ENCODE data around the gene SCYGR2. TPM values are rescaled to one million over a fixed set of nuclear protein-coding genes. Genes with fewer than 3 reads are reported as not detected.

The SCYGR2 gene
- polyA plus RNA-seq, 1 of the 3 experiments (the other 2 are of a cell fraction) = not detected

DNA sequence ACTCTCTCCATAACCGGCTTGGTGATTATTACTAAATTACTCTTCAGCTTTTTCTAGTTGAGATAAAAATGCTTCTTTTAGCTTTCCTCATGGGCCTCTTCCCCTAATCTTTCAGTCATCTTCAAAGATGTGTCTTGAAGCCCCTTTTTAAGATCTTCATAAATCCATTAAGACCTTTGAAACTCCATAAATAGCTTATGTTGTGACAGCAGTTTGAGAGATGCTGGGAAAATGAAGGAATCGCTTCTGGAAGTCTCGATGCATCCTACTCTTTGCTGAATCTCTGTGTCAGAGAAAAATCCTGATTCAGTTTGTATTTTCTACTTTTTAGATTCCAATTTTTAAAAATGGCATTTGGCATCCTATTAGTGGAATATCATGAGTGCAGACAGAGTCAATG lies 31.6 kb downstream of the SCYGR2 start:
- no peaks in the 10 kb centered on the region for H3K79me2 ChIP-seq (ENCODE audit: insufficient read depth)
- H3K4me2 ChIP-seq = no peak overlapping the region
- no peak for DNase-seq
- H3F3A ChIP-seq (replicated peaks; ENCODE audit: insufficient read depth) = no peaks in the 10 kb centered on the region
- no peak overlapping the region for H3K27ac ChIP-seq (ENCODE audit: low read depth in 2 of 2, low read length in 1 of 2)
- WGBS (ENCODE audit: low lambda C conversion rate) = 88% methylated on average over 3 of the region's 3 CpGs
- no peak overlapping the region for H3K9ac ChIP-seq
- ChIA-PET POLR2A (no interaction called here), CTCF (no interaction called here)
- H3K9me2 ChIP-seq = no peaks in the 10 kb centered on the region
- H4K20me1 ChIP-seq (ENCODE audit: insufficient read depth) = no peaks in the 10 kb centered on the region
- no peaks in the 10 kb centered on the region for H3K9me3 ChIP-seq
- no peak for TF ChIP-seq YY1 (IDR thresholded peaks at IDR 0.05; ENCODE audit: low read depth)
- TF ChIP-seq EZH2phosphoT487 (IDR thresholded peaks at IDR 0.05; ENCODE audit: borderline replicate concordance, low read depth) = no peak
- TF ChIP-seq MEF2A (IDR thresholded peaks at IDR 0.05; ENCODE audit: borderline replicate concordance, low read depth) = no peak
- no peak for TF ChIP-seq RXRA (IDR thresholded peaks at IDR 0.05; ENCODE audit: borderline replicate concordance, low read depth)
- TF ChIP-seq NRF1 (IDR thresholded peaks at IDR 0.05; ENCODE audit: low read depth, low read length) = no peak
- TF ChIP-seq GATA2 (CRISPR knock-in tag; IDR thresholded peaks at IDR 0.05) = no peak
- TF ChIP-seq TCF12 (IDR thresholded peaks at IDR 0.05) = no peak
- TF ChIP-seq POLR2AphosphoS5 (IDR thresholded peaks at IDR 0.05; ENCODE audit: low read depth, low read length) = no peak
- TF ChIP-seq TEAD4 (IDR thresholded peaks at IDR 0.05; ENCODE audit: borderline replicate concordance, insufficient read depth) = no peak
- TF ChIP-seq MXI1 (IDR thresholded peaks at IDR 0.05; ENCODE audit: low read depth, low read length) = no peak
- TF ChIP-seq, protein P1, sequence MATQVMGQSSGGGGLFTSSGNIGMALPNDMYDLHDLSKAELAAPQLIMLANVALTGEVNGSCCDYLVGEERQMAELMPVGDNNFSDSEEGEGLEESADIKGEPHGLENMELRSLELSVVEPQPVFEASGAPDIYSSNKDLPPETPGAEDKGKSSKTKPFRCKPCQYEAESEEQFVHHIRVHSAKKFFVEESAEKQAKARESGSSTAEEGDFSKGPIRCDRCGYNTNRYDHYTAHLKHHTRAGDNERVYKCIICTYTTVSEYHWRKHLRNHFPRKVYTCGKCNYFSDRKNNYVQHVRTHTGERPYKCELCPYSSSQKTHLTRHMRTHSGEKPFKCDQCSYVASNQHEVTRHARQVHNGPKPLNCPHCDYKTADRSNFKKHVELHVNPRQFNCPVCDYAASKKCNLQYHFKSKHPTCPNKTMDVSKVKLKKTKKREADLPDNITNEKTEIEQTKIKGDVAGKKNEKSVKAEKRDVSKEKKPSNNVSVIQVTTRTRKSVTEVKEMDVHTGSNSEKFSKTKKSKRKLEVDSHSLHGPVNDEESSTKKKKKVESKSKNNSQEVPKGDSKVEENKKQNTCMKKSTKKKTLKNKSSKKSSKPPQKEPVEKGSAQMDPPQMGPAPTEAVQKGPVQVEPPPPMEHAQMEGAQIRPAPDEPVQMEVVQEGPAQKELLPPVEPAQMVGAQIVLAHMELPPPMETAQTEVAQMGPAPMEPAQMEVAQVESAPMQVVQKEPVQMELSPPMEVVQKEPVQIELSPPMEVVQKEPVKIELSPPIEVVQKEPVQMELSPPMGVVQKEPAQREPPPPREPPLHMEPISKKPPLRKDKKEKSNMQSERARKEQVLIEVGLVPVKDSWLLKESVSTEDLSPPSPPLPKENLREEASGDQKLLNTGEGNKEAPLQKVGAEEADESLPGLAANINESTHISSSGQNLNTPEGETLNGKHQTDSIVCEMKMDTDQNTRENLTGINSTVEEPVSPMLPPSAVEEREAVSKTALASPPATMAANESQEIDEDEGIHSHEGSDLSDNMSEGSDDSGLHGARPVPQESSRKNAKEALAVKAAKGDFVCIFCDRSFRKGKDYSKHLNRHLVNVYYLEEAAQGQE (IDR thresholded peaks at IDR 0.05; ENCODE audit: low read depth, low read length) = no peak
- no peak for TF ChIP-seq TAF1 (IDR thresholded peaks at IDR 0.05; ENCODE audit: borderline replicate concordance, low read depth, low read length)
- TF ChIP-seq EP300 (IDR thresholded peaks at IDR 0.05; ENCODE audit: borderline replicate concordance in 1 of 2, low read depth in 1 of 2, low read length in 1 of 2) = no peak
- TF ChIP-seq, protein P2, sequence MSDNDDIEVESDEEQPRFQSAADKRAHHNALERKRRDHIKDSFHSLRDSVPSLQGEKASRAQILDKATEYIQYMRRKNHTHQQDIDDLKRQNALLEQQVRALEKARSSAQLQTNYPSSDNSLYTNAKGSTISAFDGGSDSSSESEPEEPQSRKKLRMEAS (IDR thresholded peaks at IDR 0.05; ENCODE audit: low read depth) = no peak
- no peak for TF ChIP-seq RFX5 (IDR thresholded peaks at IDR 0.05; ENCODE audit: low read length)
- TF ChIP-seq, protein P3, sequence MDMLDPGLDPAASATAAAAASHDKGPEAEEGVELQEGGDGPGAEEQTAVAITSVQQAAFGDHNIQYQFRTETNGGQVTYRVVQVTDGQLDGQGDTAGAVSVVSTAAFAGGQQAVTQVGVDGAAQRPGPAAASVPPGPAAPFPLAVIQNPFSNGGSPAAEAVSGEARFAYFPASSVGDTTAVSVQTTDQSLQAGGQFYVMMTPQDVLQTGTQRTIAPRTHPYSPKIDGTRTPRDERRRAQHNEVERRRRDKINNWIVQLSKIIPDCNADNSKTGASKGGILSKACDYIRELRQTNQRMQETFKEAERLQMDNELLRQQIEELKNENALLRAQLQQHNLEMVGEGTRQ (IDR thresholded peaks at IDR 0.05; ENCODE audit: borderline replicate concordance, low read depth, low read length) = no peak
- H3K27me3 ChIP-seq (ENCODE audit: insufficient read depth) = no peaks in the 10 kb centered on the region
- H3K36me3 ChIP-seq (replicated peaks in 1 of 2; ENCODE audit: control insufficient read depth in 1 of 2, insufficient read depth in 2 of 2, low read length in 1 of 2) = no peaks in the 10 kb centered on the region
- H3K4me1 ChIP-seq (ENCODE audit: control insufficient read depth in 1 of 2, insufficient read depth in 2 of 2, low read depth in 1 of 2, low read length in 1 of 2) = peaks cover 0 to 5% of the 10 kb centered on the region in 2 experiments; a peak in 1 of 4 replicates
- no peak overlapping the region for H3K4me3 ChIP-seq (ENCODE audit: low read depth in 2 of 2, low read length in 1 of 2)
- H2AFZ ChIP-seq (ENCODE audit: low read depth) = no peak overlapping the region
